Thyroid gland (tissue), 4 donors: Measurements from ENCODE around the gene FNDC10. TPM values are rescaled to one million over a fixed set of nuclear protein-coding genes. Genes with fewer than 3 reads are reported as not detected.

Experiments used
- DNase-seq, 2 donors: peaks; one replicate each; pipeline ENCODE4 v3.0.0-alpha.2; 2019
- H3K27ac ChIP-seq, 3 donors: fragments of 200-600 bp; sonication (generic); 1 replicate in 2 of 3; 2 replicates in 1 of 3; pipeline ENCODE4 v1.5.1; 2016 to 2019; ENCODE audit warnings: mild to moderate bottlenecking in 1 of 3, moderate library complexity in 1 of 3
- H3K27me3 ChIP-seq: fragments of 200-600 bp; sonication (generic); one replicate; pipeline ENCODE4 v1.5.1; 2019
- H3K36me3 ChIP-seq, 2 donors: fragments of 200-600 bp; sonication (generic); one replicate each; pipeline ENCODE4 v1.5.1; 2016 to 2019
- H3K4me1 ChIP-seq, 2 donors: fragments of 200-600 bp; sonication (generic); one replicate each; pipeline ENCODE4 v1.5.1; 2017 to 2019
- H3K4me3 ChIP-seq, 3 donors: fragments of 200-600 bp; sonication (generic); replicated peaks in 1 of 3; 1 replicate in 2 of 3; 2 replicates in 1 of 3; pipeline ENCODE4 v1.5.1; 2016; ENCODE audit warnings: mild to moderate bottlenecking in 1 of 3
- H3K9me3 ChIP-seq: fragments of 200-600 bp; sonication (generic); one replicate; pipeline ENCODE4 v1.5.1; 2017
- POLR2A ChIP-seq, 2 donors: fragments of 450-650 bp; IDR thresholded peaks; one replicate each; pipeline ENCODE4 v1.6.1; 2017; ENCODE audit warnings: antibody characterized with exemption in 2 of 2, mild to moderate bottlenecking in 2 of 2, moderate library complexity in 1 of 2
- WGBS, 2 donors: methylation state at CpG; one replicate each; pipeline ENCODE4 v1.1.5; 2017; 5-methylcytosine and 5-hydroxymethylcytosine counted together
- intact Hi-C: fragments of 100-400 bp; cut with DNase I; formaldehyde crosslinking; loops from one replicate; pipeline ENCODE4 v1.15.1; 2023
- total RNA-seq, 4 donors: library from RNA; depleted of rRNA; stranded (reverse); fragments of >200 nt; gene quantifications; one replicate each; pipeline ENCODE4 v1.2.3, GENCODE V29; 2016
- TF ChIP-seq, protein P1 (sequence below), 6 experiments: fragments of 200-600 bp in 3 of 6; fragments of 450-650 bp in 3 of 6; sonication (generic) in 3 of 6; IDR thresholded peaks; one replicate each; pipeline ENCODE4 v1.5.1; 2016 to 2019; ENCODE audit warnings: antibody characterized with exemption in 6 of 6, mild to moderate bottlenecking in 2 of 6, inconsistent platforms in 1 of 6, moderate library complexity in 1 of 6

FNDC10 gene
- total RNA-seq, 4 donors from 2014 or later = 1.0 to 9.9 (median 5.3) TPM

DNA sequence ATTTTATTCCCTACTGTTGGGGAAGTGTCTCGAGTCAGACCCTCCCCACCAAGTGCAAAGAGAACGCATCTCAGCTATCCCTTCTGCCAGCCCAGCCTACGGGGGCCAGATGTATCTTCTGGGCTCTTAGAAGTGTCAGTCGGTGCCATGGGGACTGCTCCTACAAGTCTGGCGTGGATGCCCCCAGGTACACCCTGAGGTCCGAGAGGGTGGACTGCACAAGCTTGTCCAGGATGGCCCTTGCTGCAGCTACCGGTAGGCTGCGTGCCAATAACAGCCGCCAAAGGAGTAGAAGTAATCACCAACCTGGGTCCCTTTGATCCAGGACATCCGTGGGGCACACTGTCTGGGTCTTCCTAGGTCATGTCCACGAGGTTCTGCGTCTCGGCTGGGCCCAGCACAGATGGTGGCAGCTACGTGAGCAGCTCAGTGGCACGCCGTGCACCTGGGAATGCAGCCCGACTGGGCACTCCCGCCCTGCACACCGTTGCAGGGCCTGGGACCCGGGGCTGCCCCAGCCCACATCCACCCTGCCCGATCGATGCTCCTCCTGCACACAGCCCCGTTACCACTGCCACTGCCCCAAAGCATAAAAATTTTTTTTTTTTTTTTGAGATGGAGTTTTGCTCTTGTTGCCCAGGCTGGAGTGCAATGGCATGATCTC lies 16.5 kb downstream of the FNDC10 start:
- Histone ChIP-seq H3K4me3 (no peak overlapping the region), H3K27me3 (no peaks in the 10 kb centered on the region), H3K9me3 (no peaks in the 10 kb centered on the region), H3K36me3 (no peaks in the 10 kb centered on the region), H3K27ac (no peak overlapping the region), H3K4me1 (peaks cover 0 to 10% of the 10 kb centered on the region in 2 donors)
- 84 to 90% methylated on average over 17 to 21 of the region's 23 CpGs for WGBS, 2 donors
- DNase-seq = no peak
- TF ChIP-seq POLR2A (IDR thresholded peaks at IDR 0.05) = no peak
- TF ChIP-seq, protein P1, sequence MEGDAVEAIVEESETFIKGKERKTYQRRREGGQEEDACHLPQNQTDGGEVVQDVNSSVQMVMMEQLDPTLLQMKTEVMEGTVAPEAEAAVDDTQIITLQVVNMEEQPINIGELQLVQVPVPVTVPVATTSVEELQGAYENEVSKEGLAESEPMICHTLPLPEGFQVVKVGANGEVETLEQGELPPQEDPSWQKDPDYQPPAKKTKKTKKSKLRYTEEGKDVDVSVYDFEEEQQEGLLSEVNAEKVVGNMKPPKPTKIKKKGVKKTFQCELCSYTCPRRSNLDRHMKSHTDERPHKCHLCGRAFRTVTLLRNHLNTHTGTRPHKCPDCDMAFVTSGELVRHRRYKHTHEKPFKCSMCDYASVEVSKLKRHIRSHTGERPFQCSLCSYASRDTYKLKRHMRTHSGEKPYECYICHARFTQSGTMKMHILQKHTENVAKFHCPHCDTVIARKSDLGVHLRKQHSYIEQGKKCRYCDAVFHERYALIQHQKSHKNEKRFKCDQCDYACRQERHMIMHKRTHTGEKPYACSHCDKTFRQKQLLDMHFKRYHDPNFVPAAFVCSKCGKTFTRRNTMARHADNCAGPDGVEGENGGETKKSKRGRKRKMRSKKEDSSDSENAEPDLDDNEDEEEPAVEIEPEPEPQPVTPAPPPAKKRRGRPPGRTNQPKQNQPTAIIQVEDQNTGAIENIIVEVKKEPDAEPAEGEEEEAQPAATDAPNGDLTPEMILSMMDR (IDR thresholded peaks at IDR 0.05) = no peak
- intact Hi-C loops = no loop called here

GRCh38 chr1:1582585-1583346 lies 17.2 kb downstream of the FNDC10 start:
- Histone ChIP-seq H3K36me3 (no peaks in the 10 kb centered on the region), H3K4me1 (peaks cover 0 to 10% of the 10 kb centered on the region in 2 donors), H3K4me3 (no peak overlapping the region), H3K27ac (no peak overlapping the region), H3K9me3 (no peaks in the 10 kb centered on the region), H3K27me3 (no peaks in the 10 kb centered on the region)
- TF ChIP-seq POLR2A (IDR thresholded peaks at IDR 0.05) = no peak
- TF ChIP-seq, protein P1 (IDR thresholded peaks at IDR 0.05) = no peak
- intact Hi-C loops = no loop called here
- DNase-seq = no peak
- WGBS, 2 donors = 82 to 88% methylated on average over 9 of the region's 9 CpGs

GRCh38 chr1:1578371-1578940 lies 21.5 kb downstream of the FNDC10 start:
- H3K4me3 ChIP-seq = no peak overlapping the region
- intact Hi-C loops = no loop called here
- H3K9me3 ChIP-seq = no peaks in the 10 kb centered on the region
- WGBS, 2 donors = 88 to 91% methylated on average over 10 to 11 of the region's 13 CpGs
- H3K27me3 ChIP-seq = no peaks in the 10 kb centered on the region
- no peak for DNase-seq
- H3K4me1 ChIP-seq = peaks cover 6 to 19% of the 10 kb centered on the region in 2 donors
- no peaks in the 10 kb centered on the region for H3K36me3 ChIP-seq
- no peak for TF ChIP-seq POLR2A (IDR thresholded peaks at IDR 0.05)
- TF ChIP-seq, protein P1 (IDR thresholded peaks at IDR 0.05) = no peak
- no peak overlapping the region for H3K27ac ChIP-seq

- DNase-seq = no peak
- Histone ChIP-seq H3K27me3 (no peaks in the 10 kb centered on the region), H3K27ac (no peak overlapping the region), H3K9me3 (no peaks in the 10 kb centered on the region), H3K4me1 (peaks cover 9 to 29% of the 10 kb centered on the region in 2 donors), H3K36me3 (no peaks in the 10 kb centered on the region), H3K4me3 (no peak overlapping the region)
- TF ChIP-seq, protein P1 (IDR thresholded peaks at IDR 0.05) = no peak
- no peak for TF ChIP-seq POLR2A (IDR thresholded peaks at IDR 0.05)
- intact Hi-C loops = no loop called here
- 49 to 63% methylated on average over 4 to 7 of the region's 10 CpGs for WGBS, 2 donors
Measured at GRCh38 chr1:1577367-1578011, 22.4 kb downstream of the FNDC10 start.
